Measurements from ENCODE around the gene RPN1.

RPN1 gene

DNA sequence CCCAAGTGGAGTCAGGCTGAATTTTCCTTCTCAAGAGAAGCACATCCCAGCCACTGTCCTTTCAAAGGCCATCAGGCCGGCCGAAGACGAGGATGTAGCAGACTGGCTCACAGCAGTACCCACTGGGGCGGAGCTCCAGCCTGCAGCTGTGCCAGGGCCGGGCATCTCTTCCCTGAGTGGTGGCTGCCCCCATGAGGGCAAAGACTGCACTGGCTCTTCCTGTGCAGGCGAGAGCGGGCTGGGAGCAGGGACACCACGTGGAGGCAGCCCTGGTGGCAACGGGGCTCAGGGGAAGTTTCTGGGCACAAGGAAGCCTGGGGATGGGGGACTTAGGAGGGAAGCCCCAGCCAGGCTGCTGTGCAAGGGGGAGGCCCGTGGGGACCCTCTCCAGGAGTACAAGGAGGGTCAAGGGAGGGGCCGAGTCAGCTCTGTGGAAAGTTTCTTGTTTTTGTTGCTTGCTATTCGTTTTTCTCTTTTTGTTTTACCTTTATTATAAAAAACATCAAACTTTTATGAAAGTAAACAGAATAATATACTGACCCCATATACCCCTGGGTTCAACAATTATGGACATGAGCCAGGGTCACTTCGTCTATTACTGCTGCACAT is 66.1 kb downstream of the RPN1 start:
- TF ChIP-seq, protein P1, sequence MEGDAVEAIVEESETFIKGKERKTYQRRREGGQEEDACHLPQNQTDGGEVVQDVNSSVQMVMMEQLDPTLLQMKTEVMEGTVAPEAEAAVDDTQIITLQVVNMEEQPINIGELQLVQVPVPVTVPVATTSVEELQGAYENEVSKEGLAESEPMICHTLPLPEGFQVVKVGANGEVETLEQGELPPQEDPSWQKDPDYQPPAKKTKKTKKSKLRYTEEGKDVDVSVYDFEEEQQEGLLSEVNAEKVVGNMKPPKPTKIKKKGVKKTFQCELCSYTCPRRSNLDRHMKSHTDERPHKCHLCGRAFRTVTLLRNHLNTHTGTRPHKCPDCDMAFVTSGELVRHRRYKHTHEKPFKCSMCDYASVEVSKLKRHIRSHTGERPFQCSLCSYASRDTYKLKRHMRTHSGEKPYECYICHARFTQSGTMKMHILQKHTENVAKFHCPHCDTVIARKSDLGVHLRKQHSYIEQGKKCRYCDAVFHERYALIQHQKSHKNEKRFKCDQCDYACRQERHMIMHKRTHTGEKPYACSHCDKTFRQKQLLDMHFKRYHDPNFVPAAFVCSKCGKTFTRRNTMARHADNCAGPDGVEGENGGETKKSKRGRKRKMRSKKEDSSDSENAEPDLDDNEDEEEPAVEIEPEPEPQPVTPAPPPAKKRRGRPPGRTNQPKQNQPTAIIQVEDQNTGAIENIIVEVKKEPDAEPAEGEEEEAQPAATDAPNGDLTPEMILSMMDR (IDR thresholded peaks at IDR 0.05; ENCODE audit: low read depth, low read length) = peak; percentile 71
- in situ Hi-C loops (cut with HindIII; ENCODE audit: low sequenced_read_pairs) = no loop called here

DNA sequence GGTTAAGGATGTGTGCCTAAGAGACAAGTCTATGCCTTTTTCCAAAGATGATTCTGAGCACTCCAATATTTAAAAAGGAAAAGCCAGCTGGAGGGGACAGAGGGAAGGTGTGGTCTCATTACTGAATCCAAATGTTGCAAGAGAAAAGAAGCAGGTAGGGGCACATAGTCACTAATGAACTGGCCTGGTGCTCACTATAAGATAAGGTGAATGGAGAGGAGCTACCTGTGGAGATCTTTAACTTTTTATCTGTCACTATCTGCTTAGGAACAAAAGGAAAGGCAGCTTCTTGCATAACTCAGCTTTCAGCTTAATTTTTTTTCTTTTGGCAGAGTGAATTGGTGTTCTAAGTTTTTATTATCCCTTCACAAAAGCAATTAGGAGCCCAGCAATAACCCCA is 69.1 kb downstream of the RPN1 start:
- no peak overlapping the region for H3K4me3 ChIP-seq (ENCODE audit: low read depth, low read length)
- TF ChIP-seq, protein P1 (IDR thresholded peaks at IDR 0.05; ENCODE audit: low read depth, low read length) = no peak
- in situ Hi-C loops (cut with HindIII; ENCODE audit: low sequenced_read_pairs) = no loop called here
- no peak for DNase-seq (ENCODE audit: low read depth, low spot score)

More for the DNA sequence above, 66.1 kb downstream of the RPN1 start:
- DNase-seq (ENCODE audit: low read depth, low spot score) = peak; percentile 61
- H3K4me3 ChIP-seq (ENCODE audit: low read depth, low read length) = no peak overlapping the region

DNA sequence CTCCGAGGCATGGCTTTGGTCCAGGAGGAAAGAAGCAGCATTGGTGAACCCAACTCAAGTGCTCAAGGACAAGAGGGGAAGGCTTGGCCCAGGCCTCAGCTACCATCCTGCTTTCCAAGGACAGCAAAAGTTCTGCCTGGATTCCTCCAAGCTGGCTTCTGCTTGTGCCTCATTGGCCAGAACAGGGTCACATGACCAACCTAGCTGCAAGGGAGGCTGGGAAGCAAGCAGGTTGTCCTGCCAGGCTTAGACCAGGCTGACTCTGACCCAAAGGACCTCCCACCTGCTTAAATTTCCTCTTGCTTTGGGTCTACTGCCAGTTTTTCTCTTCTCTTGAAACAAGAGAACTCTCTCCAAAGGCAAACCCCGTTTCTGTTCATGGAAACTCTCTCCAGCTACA is 70.7 kb downstream of the RPN1 start:
- in situ Hi-C loops (cut with HindIII; ENCODE audit: low sequenced_read_pairs) = no loop called here
- no peak overlapping the region for H3K4me3 ChIP-seq (ENCODE audit: low read depth, low read length)
- TF ChIP-seq, protein P1 (IDR thresholded peaks at IDR 0.05; ENCODE audit: low read depth, low read length) = no peak

DNA sequence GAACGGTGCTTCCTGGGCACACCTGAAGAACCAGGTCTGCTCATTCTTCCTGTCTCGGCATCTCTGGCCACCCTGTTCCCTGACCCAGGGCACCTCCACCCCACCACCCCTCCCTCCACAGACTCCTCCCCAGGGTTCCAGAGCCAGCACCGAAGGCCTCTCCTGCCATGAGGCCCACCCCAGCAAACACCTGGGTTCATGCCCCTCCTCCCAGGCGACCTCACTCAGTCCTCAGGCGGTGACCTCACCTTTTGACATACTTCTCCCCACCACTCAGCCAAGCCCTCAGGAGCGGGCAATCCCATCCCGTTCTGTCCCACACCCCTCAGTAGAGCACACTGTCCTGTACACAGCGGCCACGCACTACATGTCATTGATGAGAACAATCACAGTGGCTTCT is 72.3 kb downstream of the RPN1 start:
- in situ Hi-C loops (cut with HindIII; ENCODE audit: low sequenced_read_pairs) = no loop called here
- no peak overlapping the region for H3K4me3 ChIP-seq (ENCODE audit: low read depth, low read length)
- DNase-seq (ENCODE audit: low read depth, low spot score) = no peak
- TF ChIP-seq, protein P1 (IDR thresholded peaks at IDR 0.05; ENCODE audit: low read depth, low read length) = no peak

More for the DNA sequence above, 70.7 kb downstream of the RPN1 start:
- no peak for DNase-seq (ENCODE audit: low read depth, low spot score)

DNA sequence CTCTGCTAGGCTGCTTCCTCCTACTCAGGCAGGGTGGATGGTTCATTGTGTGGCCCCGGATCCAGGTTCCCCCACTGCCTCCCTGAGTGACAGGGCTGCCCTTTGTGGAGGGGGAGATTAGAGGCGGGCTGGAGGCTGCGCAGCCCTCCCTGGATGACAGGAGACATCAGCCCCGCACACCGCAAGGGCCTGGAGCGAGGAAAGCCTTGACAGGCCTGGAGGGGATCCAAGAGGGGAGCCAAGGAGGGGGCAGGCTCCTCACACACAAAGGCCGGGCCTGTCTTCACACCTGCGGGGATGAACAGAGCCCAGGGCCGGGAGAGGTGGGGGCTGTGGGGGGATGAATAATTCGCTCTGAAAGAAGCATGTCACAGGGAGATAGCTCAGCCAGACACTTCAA is 72.9 kb downstream of the RPN1 start:
- TF ChIP-seq, protein P1 (IDR thresholded peaks at IDR 0.05; ENCODE audit: low read depth, low read length) = no peak
- H3K4me3 ChIP-seq (ENCODE audit: low read depth, low read length) = no peak overlapping the region
- no peak for DNase-seq (ENCODE audit: low read depth, low spot score)
- in situ Hi-C loops (cut with HindIII; ENCODE audit: low sequenced_read_pairs) = no loop called here

DNA sequence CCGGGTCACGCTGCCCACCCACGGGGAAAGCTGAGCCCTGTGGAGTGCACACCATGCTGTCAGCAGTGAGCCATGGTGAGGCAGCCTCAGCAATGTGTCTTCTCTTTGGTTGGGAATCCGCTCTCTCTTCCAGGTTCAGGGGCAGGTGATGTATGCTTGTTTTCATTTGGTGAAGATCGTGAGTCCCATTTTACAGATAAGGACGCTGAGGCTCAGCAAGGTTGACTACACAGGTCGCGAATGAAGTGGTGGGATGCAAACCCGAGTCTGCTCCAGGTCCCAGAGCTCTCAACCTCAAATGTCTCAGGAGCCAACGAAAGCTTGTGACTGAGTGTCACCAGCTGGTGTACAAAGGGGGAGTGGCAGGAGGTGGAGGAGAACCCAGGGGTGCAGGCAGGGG is 74.3 kb downstream of the RPN1 start:
- DNase-seq (ENCODE audit: low read depth, low spot score) = no peak
- H3K4me3 ChIP-seq (ENCODE audit: low read depth, low read length) = no peak overlapping the region
- in situ Hi-C loops (cut with HindIII; ENCODE audit: low sequenced_read_pairs) = no loop called here
- TF ChIP-seq, protein P1 (IDR thresholded peaks at IDR 0.05; ENCODE audit: low read depth, low read length) = no peak

Data from astrocyte of the spinal cord (primary cell).